Fibroblast of the aortic adventitia (primary cell): ENCODE measurements around the gene AHCYL1. TPM values are rescaled to one million over a fixed set of nuclear protein-coding genes. Genes with fewer than 3 reads are reported as not detected.

Experiments used
- DNase-seq: peaks from one replicate; pipeline ENCODE4 v3.0.0-alpha.2; 2010; ENCODE audit warnings: low read depth
- H3K4me3 ChIP-seq: 2 replicates; pipeline ENCODE4 v1.5.1; 2011; ENCODE audit warnings: low read depth, mild to moderate bottlenecking, control low read depth, low read length, moderate library complexity
- total RNA-seq: library from RNA; depleted of rRNA; stranded (reverse); fragments of >200 nt; gene quantifications from 2 replicates; pipeline ENCODE4 v1.2.3, GENCODE V29; 2012; ENCODE audit warnings: low replicate concordance
- TF ChIP-seq, protein P1 (sequence below): IDR thresholded peaks from 2 replicates; pipeline ENCODE4 v1.5.1; 2011; ENCODE audit warnings: mild to moderate bottlenecking, low read length, control low read depth, inconsistent platforms; ENCODE audit not compliant: insufficient read depth

The AHCYL1 gene
- total RNA-seq, result 48.5 and 59.3 TPM in 2 replicates

- peak; percentile 99 for DNase-seq
- TF ChIP-seq, protein P1, sequence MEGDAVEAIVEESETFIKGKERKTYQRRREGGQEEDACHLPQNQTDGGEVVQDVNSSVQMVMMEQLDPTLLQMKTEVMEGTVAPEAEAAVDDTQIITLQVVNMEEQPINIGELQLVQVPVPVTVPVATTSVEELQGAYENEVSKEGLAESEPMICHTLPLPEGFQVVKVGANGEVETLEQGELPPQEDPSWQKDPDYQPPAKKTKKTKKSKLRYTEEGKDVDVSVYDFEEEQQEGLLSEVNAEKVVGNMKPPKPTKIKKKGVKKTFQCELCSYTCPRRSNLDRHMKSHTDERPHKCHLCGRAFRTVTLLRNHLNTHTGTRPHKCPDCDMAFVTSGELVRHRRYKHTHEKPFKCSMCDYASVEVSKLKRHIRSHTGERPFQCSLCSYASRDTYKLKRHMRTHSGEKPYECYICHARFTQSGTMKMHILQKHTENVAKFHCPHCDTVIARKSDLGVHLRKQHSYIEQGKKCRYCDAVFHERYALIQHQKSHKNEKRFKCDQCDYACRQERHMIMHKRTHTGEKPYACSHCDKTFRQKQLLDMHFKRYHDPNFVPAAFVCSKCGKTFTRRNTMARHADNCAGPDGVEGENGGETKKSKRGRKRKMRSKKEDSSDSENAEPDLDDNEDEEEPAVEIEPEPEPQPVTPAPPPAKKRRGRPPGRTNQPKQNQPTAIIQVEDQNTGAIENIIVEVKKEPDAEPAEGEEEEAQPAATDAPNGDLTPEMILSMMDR, result peak; percentile 93
- peak within 1 kb of the TSS; percentile 88 for H3K4me3 ChIP-seq
These were observed at the start of gene AHCYL1 for GRCh38 chr1:109984456-109985246. TSS of gene AHCYL1 (plus strand) at chr1:109984765. CDS start at chr1:109985053, 288 bp downstream.

DNA sequence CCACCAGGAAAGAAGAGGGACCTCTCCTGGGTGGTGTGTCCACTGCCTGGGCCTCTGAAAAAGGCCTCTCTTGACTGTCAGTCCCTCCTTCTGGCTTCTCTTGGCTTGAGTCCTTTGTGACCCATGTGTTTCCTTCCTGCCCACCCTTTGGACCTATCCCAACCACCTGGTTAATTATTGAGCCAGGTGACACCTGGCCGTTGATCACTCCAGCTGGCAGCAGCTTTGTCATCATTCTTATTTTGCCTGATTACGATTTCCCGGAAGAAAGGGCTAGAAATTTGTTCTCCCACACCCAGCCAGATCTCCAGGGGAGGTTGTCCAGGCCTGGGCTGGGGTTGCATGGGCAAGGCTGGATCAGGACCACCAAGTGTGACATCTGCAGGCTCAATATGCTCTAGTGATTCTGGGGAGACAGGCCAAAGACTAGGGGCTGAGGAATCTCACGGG, 49.1 kb upstream of the AHCYL1 start:
- H3K4me3 ChIP-seq, result no peak overlapping the region
- DNase-seq, result no peak
- TF ChIP-seq, protein P1, result no peak

- H3K4me3 ChIP-seq, result no peak overlapping the region
- DNase-seq, result no peak
- TF ChIP-seq, protein P1, result no peak
These were observed 46.8 kb upstream of the AHCYL1 start for GRCh38 chr1:109937738-109938137.

GRCh38 chr1:109938556-109938955, 46.0 kb upstream of the AHCYL1 start:
- TF ChIP-seq, protein P1, result no peak
- no peak for DNase-seq
- H3K4me3 ChIP-seq, result no peak overlapping the region

GRCh38 chr1:109942434-109942833, 42.1 kb upstream of the AHCYL1 start:
- TF ChIP-seq, protein P1, result no peak
- DNase-seq, result no peak
- H3K4me3 ChIP-seq, result no peak overlapping the region

DNA sequence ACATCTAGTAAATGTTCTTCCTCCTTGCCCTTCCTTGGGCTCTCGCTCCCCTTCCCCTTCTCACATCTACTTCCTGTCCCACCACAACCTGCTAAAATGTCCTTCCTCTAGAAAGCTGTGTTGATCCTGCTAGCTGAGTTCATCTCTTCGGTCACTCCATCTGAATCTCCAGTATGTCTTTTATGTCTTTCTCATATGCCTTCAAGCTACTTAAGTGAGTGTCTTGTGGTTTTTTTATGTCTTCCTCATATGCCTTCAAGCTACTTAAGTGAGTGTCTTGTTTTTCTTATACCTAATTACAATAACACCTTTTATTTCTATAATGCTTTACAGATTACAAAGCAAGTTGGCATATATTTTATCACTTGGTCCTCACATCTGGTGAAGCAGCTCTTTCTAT, 40.0 kb upstream of the AHCYL1 start:
- no peak overlapping the region for H3K4me3 ChIP-seq
- no peak for DNase-seq
- TF ChIP-seq, protein P1, result no peak

DNA sequence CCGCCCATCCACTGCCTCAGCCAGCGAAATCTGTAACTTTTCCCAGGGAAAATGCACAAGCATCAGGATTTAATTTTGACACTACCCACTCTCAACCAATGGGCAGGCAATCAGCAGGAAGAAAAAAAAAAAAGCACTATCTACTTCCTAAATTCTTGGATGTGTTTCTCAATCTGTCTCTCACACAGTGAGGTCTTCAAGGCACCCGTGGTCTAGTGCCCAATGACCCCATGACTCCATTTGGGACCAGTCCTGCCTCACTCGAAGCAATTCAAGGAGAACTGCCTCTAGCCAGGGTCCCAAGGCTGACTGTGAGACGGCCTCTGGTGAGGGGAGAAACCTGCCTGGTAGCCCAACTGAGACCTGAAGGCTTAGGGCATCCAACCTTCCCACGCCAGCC, 38.1 kb upstream of the AHCYL1 start:
- H3K4me3 ChIP-seq, result no peak overlapping the region
- DNase-seq, result no peak
- TF ChIP-seq, protein P1, result no peak
